Right lobe of liver (tissue), 4 donors: ENCODE results near the gene LLGL2.

Source experiments
- CTCF ChIP-seq, 4 donors: fragments of 200-600 bp in 3 of 4; fragments of 450-650 bp in 1 of 4; IDR thresholded peaks; one replicate each; pipeline versions ENCODE4 v1.5.1 to v1.8.0; 2016 to 2022; ENCODE audit warnings: antibody characterized with exemption in 4 of 4, mild to moderate bottlenecking in 2 of 4
- POLR2A ChIP-seq: fragments of 450-650 bp; IDR thresholded peaks from one replicate; pipeline ENCODE4 v1.6.1; 2017; ENCODE audit warnings: antibody characterized with exemption, mild to moderate bottlenecking
- donor health status: DM: no; HTN: no; CAD: no.
- donor health status: DM: no; HTN: no; CAD: no.
- donor health status: DM: no; HTN: yes; CAD: no.

GRCh38 chr17:75584849-75585175 is 59.3 kb downstream of the LLGL2 start:
- TF ChIP-seq CTCF (IDR thresholded peaks at IDR 0.05) (no peak), POLR2A (no peak)
